OCI-LY3 (cell line): ENCODE results near the gene NRXN3.

Experiments used
- H2AFZ ChIP-seq: fragments of 200-600, 300-600 bp; shearing (Covaris generic); 2 replicates; pipeline ENCODE4 v1.6.0; 2014; ENCODE audit warnings: antibody characterized with exemption, low read depth, low read length
- H3K27ac ChIP-seq: fragments of 200-600, 300-600 bp; sonication (generic); 2 replicates; pipeline ENCODE4 v1.5.1; 2014; ENCODE audit warnings: mild to moderate bottlenecking, low read length, moderate library complexity, mixed read lengths
- H3K27me3 ChIP-seq: fragments of 200-600, 300-600 bp; sonication (generic); 2 replicates; pipeline ENCODE4 v1.6.1; 2014; ENCODE audit warnings: low read depth, low read length, mixed read lengths
- H3K36me3 ChIP-seq: fragments of 200-600, 300-600 bp; sonication (generic); replicated peaks from 2 replicates; pipeline ENCODE3; 2014; ENCODE audit warnings: low read depth, low read length, mixed read lengths
- H3K4me1 ChIP-seq: fragments of 300-600, 200-600 bp; sonication (generic); 2 replicates; pipeline ENCODE4 v1.6.1; 2014; ENCODE audit warnings: low read length, mixed read lengths
- H3K4me2 ChIP-seq: fragments of 200-600, 300-600 bp; sonication (generic); 2 replicates; pipeline ENCODE4 v1.6.1; 2014; ENCODE audit warnings: low read length, mixed read lengths
- H3K4me3 ChIP-seq: fragments of 300-600, 200-600 bp; sonication (generic); 2 replicates; pipeline ENCODE4 v1.5.1; 2014; ENCODE audit warnings: antibody characterized with exemption, mild to moderate bottlenecking, low read length, moderate library complexity
- H3K79me2 ChIP-seq: fragments of 300-600, 200-600 bp; shearing (Covaris generic); 2 replicates; pipeline ENCODE4 v1.6.1; 2014; ENCODE audit warnings: mild to moderate bottlenecking, low read length, mixed read lengths
- H3K9ac ChIP-seq: fragments of 300-600, 200-600 bp; shearing (Covaris generic); 2 replicates; pipeline ENCODE4 v1.6.0; 2014; ENCODE audit warnings: mild to moderate bottlenecking, low read length, moderate library complexity
- H3K9me3 ChIP-seq: fragments of 200-600, 300-600 bp; shearing (Covaris generic); 2 replicates; pipeline ENCODE4 v1.6.1; 2014; ENCODE audit warnings: low read length, mixed read lengths; ENCODE audit not compliant: insufficient read depth
- H4K20me1 ChIP-seq: fragments of 200-600, 300-600 bp; sonication (generic); 2 replicates; pipeline ENCODE4 v1.6.1; 2016; ENCODE audit warnings: low read length, mixed read lengths; ENCODE audit not compliant: insufficient read depth
- CTCF ChIP-seq: fragments of 200-600, 300-600 bp; sonication (generic); IDR thresholded peaks from 2 replicates; pipeline ENCODE4 v1.5.1; 2014; ENCODE audit warnings: antibody characterized with exemption, low read length, low read depth
- EZH2phosphoT487 ChIP-seq: fragments of 200-600 bp; shearing (Covaris generic); IDR thresholded peaks from 2 replicates; pipeline ENCODE4 v1.6.1; 2018; ENCODE audit warnings: antibody characterized with exemption, mixed run types, low read depth

NRXN3 gene

DNA sequence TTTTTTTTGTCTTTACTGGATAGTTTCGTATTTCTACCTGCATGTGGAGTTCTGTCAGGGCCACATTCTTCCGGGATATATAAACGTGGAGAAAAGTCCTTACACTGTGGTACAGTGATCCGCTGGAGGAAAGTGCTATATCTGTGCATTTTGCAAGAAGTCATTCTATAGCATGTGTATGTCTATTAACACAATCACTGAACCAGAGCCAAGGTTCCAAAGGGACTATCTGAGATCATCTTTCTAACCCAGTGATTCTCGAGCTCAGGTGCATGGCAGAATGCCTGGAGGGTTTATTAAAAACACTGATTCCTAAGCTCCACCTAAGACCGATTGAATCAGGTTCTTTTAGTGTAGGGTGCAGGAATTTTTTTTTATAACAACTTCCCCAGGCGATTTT is 354.0 kb downstream of the NRXN3 start:
- H2AFZ ChIP-seq, result no peak overlapping the region
- H3K4me2 ChIP-seq, result no peak overlapping the region
- no peak overlapping the region for H3K4me3 ChIP-seq
- H3K4me1 ChIP-seq, result no peaks in the 10 kb centered on the region
- H3K36me3 ChIP-seq, result no peaks in the 10 kb centered on the region
- no peaks in the 10 kb centered on the region for H3K79me2 ChIP-seq
- TF ChIP-seq EZH2phosphoT487 (no peak), CTCF (no peak)
- no peaks in the 10 kb centered on the region for H3K27me3 ChIP-seq
- no peak overlapping the region for H3K27ac ChIP-seq
- no peaks in the 10 kb centered on the region for H4K20me1 ChIP-seq
- no peaks in the 10 kb centered on the region for H3K9me3 ChIP-seq
- no peak overlapping the region for H3K9ac ChIP-seq

DNA sequence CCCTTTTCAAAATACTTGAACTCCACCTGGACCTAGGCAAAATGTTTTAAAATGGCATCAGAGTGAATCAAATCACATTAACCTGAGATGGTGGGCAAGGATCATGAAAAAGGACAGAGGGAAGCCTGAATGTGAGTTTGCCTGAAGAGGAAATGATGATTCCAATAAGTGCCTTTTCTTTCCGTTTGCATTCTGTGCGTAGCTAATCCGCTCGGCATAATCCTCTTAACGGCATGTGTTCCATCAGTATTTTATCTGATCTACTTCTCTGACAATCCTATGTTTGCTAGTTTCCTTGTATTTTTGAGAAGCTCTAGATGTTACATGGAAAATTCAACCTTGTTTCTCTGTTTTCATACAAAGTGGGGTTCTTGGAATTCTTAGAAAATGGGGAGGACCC is 354.6 kb downstream of the NRXN3 start:
- TF ChIP-seq CTCF (no peak), EZH2phosphoT487 (no peak)
- Histone ChIP-seq H3K27me3 (no peaks in the 10 kb centered on the region), H3K4me1 (no peaks in the 10 kb centered on the region), H3K79me2 (no peaks in the 10 kb centered on the region), H2AFZ (no peak overlapping the region), H3K27ac (no peak overlapping the region), H3K4me2 (no peak overlapping the region), H4K20me1 (no peaks in the 10 kb centered on the region), H3K9ac (no peak overlapping the region), H3K36me3 (no peaks in the 10 kb centered on the region), H3K9me3 (no peaks in the 10 kb centered on the region), H3K4me3 (no peak overlapping the region)

DNA sequence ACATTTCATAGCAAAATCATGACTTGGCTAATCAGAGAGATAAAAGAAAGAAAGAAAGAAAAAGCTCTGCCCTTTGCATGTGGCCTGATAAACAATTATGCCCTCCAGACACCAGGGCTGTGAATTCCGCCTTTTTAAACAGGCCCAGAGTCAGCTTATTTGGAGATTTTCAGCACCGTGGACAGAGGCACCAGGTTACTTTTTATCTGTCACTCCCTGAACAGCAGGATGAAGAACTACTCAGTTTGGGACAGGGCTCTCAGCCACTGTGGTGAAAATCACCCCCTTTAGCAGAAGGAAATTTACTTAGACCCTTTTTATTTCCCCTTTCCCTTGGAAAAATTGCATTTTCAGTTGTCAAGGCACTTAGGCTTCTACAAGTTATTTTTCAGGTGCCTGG is 359.9 kb downstream of the NRXN3 start:
- TF ChIP-seq CTCF (no peak), EZH2phosphoT487 (no peak)

GRCh38 chr14:78534141-78534540 is 364.0 kb downstream of the NRXN3 start:
- no peak overlapping the region for H3K4me3 ChIP-seq
- H3K4me2 ChIP-seq, result no peak overlapping the region
- TF ChIP-seq EZH2phosphoT487 (no peak), CTCF (no peak)
- no peaks in the 10 kb centered on the region for H4K20me1 ChIP-seq
- H3K27ac ChIP-seq, result no peak overlapping the region
- H2AFZ ChIP-seq, result no peak overlapping the region
- no peaks in the 10 kb centered on the region for H3K27me3 ChIP-seq
- no peaks in the 10 kb centered on the region for H3K4me1 ChIP-seq
- no peaks in the 10 kb centered on the region for H3K79me2 ChIP-seq
- no peak overlapping the region for H3K9ac ChIP-seq
- no peaks in the 10 kb centered on the region for H3K9me3 ChIP-seq
- H3K36me3 ChIP-seq, result no peaks in the 10 kb centered on the region

More for the DNA sequence above, 359.9 kb downstream of the NRXN3 start:
- H2AFZ ChIP-seq, result no peak overlapping the region
- no peaks in the 10 kb centered on the region for H3K9me3 ChIP-seq
- no peaks in the 10 kb centered on the region for H3K27me3 ChIP-seq
- H3K9ac ChIP-seq, result no peak overlapping the region
- H3K4me1 ChIP-seq, result no peaks in the 10 kb centered on the region
- no peak overlapping the region for H3K27ac ChIP-seq
- H3K4me3 ChIP-seq, result no peak overlapping the region
- H3K79me2 ChIP-seq, result no peaks in the 10 kb centered on the region
- H3K4me2 ChIP-seq, result no peak overlapping the region
- no peaks in the 10 kb centered on the region for H4K20me1 ChIP-seq
- no peaks in the 10 kb centered on the region for H3K36me3 ChIP-seq
